HG03175 (cell line): Measurements from ENCODE around the gene BEAN1.
A peak's percentile ranks its signal among the peaks of the same experiment; 100 is the strongest.
"Not testable (repeated sequence)": the region's sequence is repeated elsewhere in the genome, so short reads cannot be mapped to it uniquely, and the experiment has no call there.

ENCODE experiments used
- ATAC-seq: cut with Tn5 transposase; IDR thresholded peaks from one replicate; pipeline ENCODE4 v1.9.1; 2021; ENCODE audit warnings: mild to moderate bottlenecking, moderate library complexity; ENCODE audit not compliant: unreplicated experiment

The BEAN1 gene

DNA sequence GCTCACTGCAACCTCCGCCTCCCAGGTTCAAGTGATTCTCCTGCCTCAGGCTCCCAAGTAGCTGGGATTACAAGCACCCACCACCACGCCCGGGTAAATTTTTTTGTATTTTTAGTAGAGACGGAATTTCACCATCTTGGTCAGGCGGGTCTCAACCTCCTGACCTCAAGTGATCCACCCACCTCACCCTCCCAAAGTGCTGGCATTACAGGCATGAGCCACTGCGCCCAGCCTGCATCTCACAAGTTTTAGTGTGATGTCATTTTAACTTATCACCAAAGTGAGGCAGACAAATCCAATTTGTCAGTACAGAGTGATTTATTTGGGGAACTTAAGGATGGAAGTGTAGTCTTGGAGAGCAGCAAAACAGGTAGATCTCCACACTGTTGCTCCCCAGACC, 39.5 kb downstream of the BEAN1 start:
- not testable (repeated sequence) for ATAC-seq

GRCh38 chr16:66467611-66468010, 40.5 kb downstream of the BEAN1 start:
- ATAC-seq: no peak

DNA sequence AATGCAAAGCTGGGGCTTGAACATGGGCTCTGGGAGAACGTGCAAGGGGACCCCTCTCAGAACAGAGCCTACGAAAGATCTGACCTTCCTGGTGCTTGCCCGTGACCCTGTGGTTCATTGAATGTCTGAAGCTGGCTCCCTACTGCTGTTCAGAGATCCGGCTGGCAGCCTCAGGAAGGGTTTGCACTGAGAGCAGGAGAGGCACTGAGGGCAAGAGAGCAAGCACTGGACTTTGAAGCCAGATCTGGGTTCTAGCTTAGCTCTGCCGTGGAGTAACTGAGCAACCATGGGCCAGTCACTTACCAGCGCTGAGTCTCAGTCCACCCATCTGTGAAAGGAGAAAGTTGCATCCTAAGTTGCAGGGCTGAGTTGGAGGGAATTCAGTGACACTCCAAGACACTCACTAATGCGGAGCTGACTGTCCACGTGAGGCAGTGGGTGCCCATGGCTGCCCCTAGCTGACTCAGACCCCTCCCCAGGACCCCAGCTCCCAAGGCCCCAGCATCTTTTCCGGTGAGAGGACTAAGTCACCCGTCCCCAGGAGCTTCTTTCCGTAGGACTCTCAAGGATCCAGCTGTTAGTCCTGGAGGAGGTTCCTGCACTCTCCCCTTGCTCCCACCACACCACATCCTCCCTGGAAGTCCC, 41.3 kb downstream of the BEAN1 start:
- no peak for ATAC-seq

DNA sequence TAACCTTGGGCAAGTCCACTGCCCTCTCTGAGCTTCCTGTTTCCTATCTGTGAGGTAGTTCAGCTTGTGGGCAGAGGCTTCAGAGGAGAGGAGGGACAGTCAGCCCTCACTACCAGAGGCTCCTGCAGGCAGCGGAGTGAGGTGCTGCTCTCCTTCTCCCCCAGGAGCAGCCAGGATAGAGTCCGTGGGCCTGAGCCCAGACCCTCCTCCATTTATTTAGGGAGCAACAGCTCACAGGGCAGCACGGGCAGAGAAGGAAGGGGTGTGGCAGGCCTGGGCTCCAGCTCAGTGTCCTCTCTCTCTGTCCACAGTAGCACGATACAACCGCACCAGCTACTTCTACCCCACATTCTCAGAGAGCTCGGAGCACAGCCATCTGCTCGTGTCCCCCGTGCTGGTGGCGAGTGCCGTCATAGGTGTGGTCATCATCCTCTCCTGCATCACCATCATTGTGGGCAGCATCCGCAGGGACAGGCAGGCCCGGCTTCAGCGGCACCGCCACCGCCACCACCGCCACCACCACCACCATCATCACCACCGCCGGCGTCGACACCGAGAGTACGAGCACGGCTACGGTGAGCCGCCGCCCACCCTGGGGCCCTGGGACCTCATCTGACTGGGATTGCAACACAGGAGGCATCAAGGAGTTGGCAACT, 42.3 kb downstream of the BEAN1 start:
- ATAC-seq: no peak

GRCh38 chr16:66469947-66470546, 43.0 kb downstream of the BEAN1 start:
- ATAC-seq: no peak

GRCh38 chr16:66470556-66470955, 43.5 kb downstream of the BEAN1 start:
- no peak for ATAC-seq

- no peak for ATAC-seq
These were observed 44.2 kb downstream of the BEAN1 start for GRCh38 chr16:66471264-66471663.

- ATAC-seq: no peak
These were observed 44.8 kb downstream of the BEAN1 start for GRCh38 chr16:66471716-66472393.

DNA sequence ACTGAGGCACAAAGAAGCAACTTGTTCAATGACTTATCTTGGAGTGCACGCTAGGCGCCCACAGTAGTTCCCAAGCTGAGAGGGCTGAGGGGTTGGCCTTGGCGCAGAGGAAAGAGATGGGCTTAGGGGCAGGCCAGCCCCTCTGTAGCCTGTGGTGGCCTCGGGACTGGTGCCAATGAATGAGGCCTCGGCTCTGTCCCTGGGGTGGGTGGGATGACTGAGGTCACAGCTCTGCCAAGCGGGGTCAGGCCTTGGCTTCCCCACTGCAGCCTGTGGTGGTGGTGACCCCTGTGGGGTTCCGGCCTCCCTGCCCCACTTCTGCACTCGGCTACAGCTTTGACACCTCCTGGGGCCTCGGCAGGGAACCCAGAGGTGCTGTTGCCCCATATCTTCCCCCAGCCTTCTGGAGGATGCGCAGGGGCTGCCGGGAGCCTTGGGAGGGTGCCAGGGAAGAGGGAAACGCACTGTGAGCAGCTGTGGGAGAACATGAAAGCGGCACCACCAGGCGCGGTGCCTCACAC, 46.0 kb downstream of the BEAN1 start:
- ATAC-seq: no peak

DNA sequence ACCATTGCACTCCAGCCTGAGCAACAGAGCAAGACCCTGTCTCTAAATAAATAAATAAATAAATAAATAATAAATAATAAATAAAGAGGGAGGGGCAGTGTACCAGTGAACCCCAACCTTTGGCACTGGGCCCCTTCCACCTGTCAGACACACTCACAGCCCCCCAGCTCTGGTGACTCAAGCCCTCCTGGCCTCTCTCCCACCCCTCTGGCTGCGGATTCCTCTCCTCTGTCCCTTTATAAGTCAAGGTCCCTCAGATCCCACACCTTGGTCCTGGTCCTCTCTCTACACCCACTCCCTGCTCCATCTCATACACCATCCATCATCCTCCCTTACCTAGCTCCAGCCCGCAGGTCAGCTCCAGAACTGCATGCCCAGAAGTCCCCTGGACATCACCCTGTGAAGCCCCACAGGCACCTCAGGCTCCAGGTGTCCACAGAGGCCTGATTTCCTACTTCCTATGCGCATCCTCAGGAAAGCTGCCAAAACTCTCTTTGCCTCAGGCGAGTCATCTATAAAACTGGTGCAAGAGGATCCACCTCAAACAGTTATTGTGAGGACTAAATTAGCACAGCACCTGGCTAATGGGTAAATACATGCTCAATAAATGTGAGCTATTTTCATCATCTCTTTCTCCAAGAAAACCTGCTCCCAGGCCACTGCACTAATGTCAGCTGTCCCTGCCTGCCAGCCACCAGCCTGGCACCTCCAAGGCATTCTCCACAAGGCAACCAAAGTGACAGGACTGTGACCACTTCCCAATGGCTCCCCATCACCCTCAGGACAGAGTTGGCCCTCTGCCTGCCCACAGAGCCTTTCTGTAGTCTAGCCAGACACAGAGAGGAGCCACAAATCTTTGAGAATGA, 46.8 kb downstream of the BEAN1 start:
- ATAC-seq: no peak

DNA sequence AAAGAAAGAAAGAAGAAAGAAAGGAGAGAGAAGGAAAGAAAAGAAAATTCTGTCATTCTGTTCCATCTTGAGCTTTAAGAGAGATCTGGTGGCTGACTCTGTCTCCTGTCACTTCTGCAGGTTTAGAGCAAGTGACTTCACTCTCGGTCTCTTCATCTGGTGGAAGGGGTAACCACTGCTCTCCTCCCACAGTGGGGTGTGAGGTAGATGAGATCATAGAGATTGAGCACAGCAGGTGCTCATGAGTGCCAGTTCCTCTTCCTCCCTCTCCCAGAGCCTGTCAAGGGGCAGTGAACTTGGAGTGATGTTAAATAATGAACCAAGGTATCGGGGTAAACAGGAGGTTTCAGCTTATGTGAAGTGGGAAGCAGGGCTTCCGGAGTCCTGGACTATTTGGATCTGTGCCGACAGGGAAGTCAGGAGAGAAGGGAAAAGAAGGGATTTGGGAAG, 47.7 kb downstream of the BEAN1 start:
- peak; percentile 84 for ATAC-seq

GRCh38 chr16:66475232-66475631, 48.1 kb downstream of the BEAN1 start:
- ATAC-seq: no peak

DNA sequence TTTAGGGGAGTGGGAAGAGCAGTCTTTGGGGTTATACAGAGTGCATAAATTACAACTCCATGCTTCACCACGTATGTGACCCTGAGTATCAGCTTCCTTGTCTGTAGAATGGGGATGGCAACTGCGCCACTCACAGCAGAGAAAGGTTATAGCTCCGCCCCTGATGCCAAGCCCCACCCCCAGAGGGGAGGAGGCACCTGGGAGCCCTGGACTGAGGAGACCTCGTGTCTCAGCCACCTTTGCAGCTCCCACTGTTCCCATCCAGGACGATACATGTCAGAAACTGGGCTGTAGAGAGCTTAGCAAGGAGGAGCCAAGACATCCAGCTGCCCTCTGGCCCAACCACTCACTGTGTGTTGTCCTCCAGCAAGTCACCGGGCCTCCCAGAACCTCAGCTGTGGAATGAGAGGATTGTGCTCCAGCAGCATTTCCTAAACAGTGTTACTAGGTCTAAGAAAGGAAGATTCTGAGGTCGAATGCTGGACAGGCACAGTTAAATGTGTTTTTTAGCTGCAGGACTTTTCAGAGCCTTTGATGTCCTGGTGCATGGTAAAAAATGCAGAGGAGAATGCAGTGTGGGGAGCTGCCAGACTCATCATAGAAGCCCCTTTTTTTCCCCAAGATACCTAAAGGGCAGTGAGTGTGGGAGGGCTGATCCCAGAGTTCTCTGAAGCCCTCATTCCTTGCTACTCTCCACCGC, 49.4 kb downstream of the BEAN1 start:
- ATAC-seq: no peak

- ATAC-seq: no peak
These were observed 50.0 kb downstream of the BEAN1 start for GRCh38 chr16:66477028-66477515.

- peak; percentile 68 for ATAC-seq
These were observed 51.8 kb downstream of the BEAN1 start for GRCh38 chr16:66478733-66479511.

DNA sequence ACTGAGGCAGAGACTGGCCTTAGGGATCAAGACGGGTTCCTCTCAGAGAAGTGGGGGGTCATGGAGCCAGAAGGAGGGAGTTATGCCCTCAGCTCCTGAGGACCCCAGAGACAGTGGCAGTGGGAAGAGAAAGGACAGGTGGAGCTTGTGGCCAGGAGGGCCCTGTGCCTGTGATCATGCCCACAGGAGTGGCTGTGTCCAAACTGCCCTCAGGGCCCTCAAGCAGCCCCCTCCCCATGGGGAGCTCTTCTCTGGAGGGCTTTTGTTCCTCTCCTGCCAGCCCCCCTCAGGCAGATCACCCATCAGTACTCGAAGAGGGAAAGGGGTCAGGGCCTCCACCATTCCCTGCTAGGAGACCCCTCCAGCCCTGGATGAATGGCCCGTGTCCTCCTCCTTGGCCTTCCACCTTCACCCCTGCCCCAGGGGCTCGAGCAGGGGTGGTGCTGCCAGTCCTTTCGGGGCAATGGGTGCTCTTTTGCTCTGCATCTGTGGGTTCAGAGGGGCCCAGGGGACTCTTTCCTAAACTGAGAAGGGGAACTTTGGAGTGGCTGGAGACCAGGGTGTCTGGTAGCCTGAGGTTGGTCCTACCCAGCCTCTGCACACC, 52.7 kb downstream of the BEAN1 start:
- no peak for ATAC-seq

- ATAC-seq: no peak
These were observed 53.4 kb downstream of the BEAN1 start for GRCh38 chr16:66480265-66481080.
